Ovary (tissue), 3 donors: ENCODE data around the gene ABCC3.

Experiments used
- CTCF ChIP-seq, 3 donors: fragments of 450-650 bp in 2 of 3; fragments of 200-600 bp in 1 of 3; IDR thresholded peaks; one replicate each; pipeline versions ENCODE4 v1.5.1 to v1.8.0; 2016 to 2022; ENCODE audit warnings: antibody characterized with exemption in 3 of 3, mild to moderate bottlenecking in 1 of 3
- POLR2A ChIP-seq: fragments of 450-650 bp; IDR thresholded peaks from one replicate; pipeline ENCODE4 v1.6.1; 2017; ENCODE audit warnings: antibody characterized with exemption, mild to moderate bottlenecking, moderate library complexity
- donor health status: DM: no; HTN: no; CAD: no.

DNA sequence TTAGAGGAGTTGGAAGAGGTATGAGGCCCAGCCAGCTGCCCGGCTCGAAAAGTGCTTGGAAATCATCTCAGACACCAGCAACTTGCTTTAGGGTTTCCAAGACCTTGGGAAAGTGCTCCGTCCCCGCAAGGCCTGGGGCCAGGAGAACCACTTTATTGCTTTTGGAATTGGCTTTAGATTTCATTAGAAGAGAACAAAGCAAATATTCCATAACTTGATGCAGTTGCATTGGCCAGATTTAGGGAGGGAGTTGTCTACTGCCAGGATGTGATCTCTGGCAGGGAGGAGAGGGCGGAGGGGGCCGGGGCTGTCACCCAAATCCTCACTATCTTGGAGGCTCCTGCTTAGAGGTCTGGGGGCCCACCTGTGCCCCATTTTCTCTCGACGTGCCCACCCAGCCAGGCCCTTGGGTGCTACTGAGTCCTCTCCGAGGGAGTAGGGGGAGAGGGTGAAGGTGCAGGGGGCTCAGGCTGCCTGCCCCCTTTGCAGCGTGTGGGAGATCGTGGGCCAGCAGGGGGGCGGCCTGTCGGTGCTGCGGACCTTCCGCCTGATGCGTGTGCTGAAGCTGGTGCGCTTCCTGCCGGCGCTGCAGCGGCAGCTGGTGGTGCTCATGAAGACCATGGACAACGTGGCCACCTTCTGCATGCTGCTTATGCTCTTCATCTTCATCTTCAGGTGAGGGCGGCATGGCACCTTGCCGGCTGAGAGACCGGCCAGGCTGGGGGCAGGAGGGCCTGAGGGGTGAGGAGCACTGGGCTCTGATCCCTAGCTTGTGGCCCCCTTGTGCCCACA lies 43.5 kb upstream of the ABCC3 start:
- TF ChIP-seq POLR2A (no peak), CTCF (IDR thresholded peaks at IDR 0.05) (no peak)
